ENCODE measurements around the gene WHRN.

GRCh38 chr9:114364134-114365041, 140.9 kb downstream of the WHRN start:
- TF ChIP-seq CTCF (IDR thresholded peaks at IDR 0.05) (no peak), POLR2A (IDR thresholded peaks at IDR 0.05) (no peak), EP300 (IDR thresholded peaks at IDR 0.05) (peak in 1 of 2 donors; percentile 56)

Measured in tibial nerve (tissue), 4 donors.